Measurements from ENCODE around the gene BRD9.
"Not testable (repeated sequence)": the region's sequence is repeated elsewhere in the genome, so short reads cannot be mapped to it uniquely, and the experiment has no call there.

- TF ChIP-seq CTCF (optimal IDR thresholded peaks at IDR 0.05 in 1 of 3, IDR thresholded peaks at IDR 0.05 in 1 of 3, conservative IDR thresholded peaks at IDR 0.05 in 1 of 3; ENCODE audit: extremely low read depth in 1 of 3, insufficient read depth in 2 of 3, low read length in 3 of 3); EZH2 (IDR thresholded peaks at IDR 0.05; ENCODE audit: low read length): not testable (repeated sequence)
These were observed 49.2 kb downstream of the BRD9 start for GRCh38 chr5:843371-843770.
